ENCODE results near the gene MS4A10.

GRCh38 chr11:60785136-60785535, at the start of gene MS4A10:
- no peak for TF ChIP-seq CTCF (IDR thresholded peaks at IDR 0.05)
- TF ChIP-seq POLR2A (IDR thresholded peaks at IDR 0.05): no peak
